ENCODE results near the gene WDR89.

- TF ChIP-seq SPI1 (IDR thresholded peaks at IDR 0.05; ENCODE audit: borderline replicate concordance, low read depth) = no peak
- TF ChIP-seq CTCF (IDR thresholded peaks at IDR 0.05; ENCODE audit: insufficient read depth, low read length) = no peak
- no peak for TF ChIP-seq POLR2AphosphoS5 (IDR thresholded peaks at IDR 0.05; ENCODE audit: low read depth)
- no peak for TF ChIP-seq REST (IDR thresholded peaks at IDR 0.05; ENCODE audit: insufficient replicate concordance, low read depth)
- no peak for TF ChIP-seq GABPA (IDR thresholded peaks at IDR 0.05; ENCODE audit: low read depth)
Observed at GRCh38 chr14:63644741-63645140, 3.1 kb upstream of the WDR89 start.
